HG03095 (cell line): ENCODE results near the gene IFT80.
"Not testable (repeated sequence)": the region's sequence is repeated elsewhere in the genome, so short reads cannot be mapped to it uniquely, and the experiment has no call there.

ENCODE experiments used
- ATAC-seq: cut with Tn5 transposase; IDR thresholded peaks from one replicate; pipeline ENCODE4 v1.9.1; 2021; ENCODE audit warnings: moderate library complexity; ENCODE audit not compliant: unreplicated experiment

The IFT80 gene

GRCh38 chr3:160369784-160370183 lies 29.2 kb downstream of the IFT80 start:
- no peak for ATAC-seq

GRCh38 chr3:160368804-160369203 lies 30.2 kb downstream of the IFT80 start:
- ATAC-seq, result no peak

- no peak for ATAC-seq
These were observed 33.0 kb downstream of the IFT80 start for GRCh38 chr3:160365869-160366522.

- not testable (repeated sequence) for ATAC-seq
These were observed 36.1 kb downstream of the IFT80 start for GRCh38 chr3:160362896-160363295.

- no peak for ATAC-seq
These were observed 43.2 kb downstream of the IFT80 start for GRCh38 chr3:160355826-160356225.

- ATAC-seq, result no peak
These were observed 52.5 kb downstream of the IFT80 start for GRCh38 chr3:160346511-160346910.

GRCh38 chr3:160343132-160343531 lies 55.9 kb downstream of the IFT80 start:
- ATAC-seq, result no peak

GRCh38 chr3:160340351-160340750 lies 58.7 kb downstream of the IFT80 start:
- ATAC-seq, result no peak

GRCh38 chr3:160331127-160331937 lies 67.7 kb downstream of the IFT80 start:
- no peak for ATAC-seq

GRCh38 chr3:160330690-160331089 lies 68.3 kb downstream of the IFT80 start:
- no peak for ATAC-seq

GRCh38 chr3:160330109-160330508 lies 68.9 kb downstream of the IFT80 start:
- no peak for ATAC-seq

GRCh38 chr3:160326286-160326685 lies 72.7 kb downstream of the IFT80 start:
- not testable (repeated sequence) for ATAC-seq

GRCh38 chr3:160321821-160322220 lies 77.2 kb downstream of the IFT80 start:
- ATAC-seq, result not testable (repeated sequence)

- no peak for ATAC-seq
These were observed 79.7 kb downstream of the IFT80 start for GRCh38 chr3:160319322-160319721.

- no peak for ATAC-seq
These were observed 84.0 kb downstream of the IFT80 start for GRCh38 chr3:160314995-160315394.

- ATAC-seq, result no peak
These were observed 86.9 kb downstream of the IFT80 start for GRCh38 chr3:160312014-160312624.

GRCh38 chr3:160302806-160303205 lies 96.2 kb downstream of the IFT80 start:
- no peak for ATAC-seq

- ATAC-seq, result no peak
These were observed 102.4 kb downstream of the IFT80 start for GRCh38 chr3:160296591-160296990.

GRCh38 chr3:160291909-160292299 lies 107.1 kb downstream of the IFT80 start:
- no peak for ATAC-seq

- ATAC-seq, result no peak
These were observed 107.6 kb downstream of the IFT80 start for GRCh38 chr3:160291290-160291908.

GRCh38 chr3:160287666-160288065 lies 111.4 kb downstream of the IFT80 start:
- no peak for ATAC-seq

GRCh38 chr3:160286231-160286630 lies 112.8 kb downstream of the IFT80 start:
- no peak for ATAC-seq
